Caco-2 (cell line): ENCODE data around the gene EPHA10. TPM values are rescaled to one million over a fixed set of nuclear protein-coding genes. Genes with fewer than 3 reads are reported as not detected.
"Not testable (repeated sequence)": the region's sequence is repeated elsewhere in the genome, so short reads cannot be mapped to it uniquely, and the experiment has no call there.

Source experiments
- BruUV-seq: library from RNA; stranded (reverse); fragments of 400-500 nt; replicated peaks from 2 replicates; lab custom pipeline; 2021; lab: Mats Ljungman, UMichigan
- CTCF ChIA-PET: fragments of 300-600 bp; sonication (Branson Sonifier 250); formaldehyde crosslinking; loops from one replicate; lab custom pipeline; 2022; ENCODE audit warnings: antibody characterized with exemption; lab: Charles Lee
- POLR2A ChIA-PET: fragments of 300-600 bp; sonication (Branson Sonifier 250); formaldehyde crosslinking; loops from one replicate; lab custom pipeline; 2022; ENCODE audit warnings: antibody characterized with exemption; lab: Charles Lee
- DNase-seq, 2 experiments: peaks; one replicate each; pipeline versions ENCODE4 v3.0.0 to v3.0.0-alpha.2; 2020 to 2022
- H3K27me3 ChIP-seq: replicated peaks from 2 replicates; pipeline ENCODE4 v1.6.0; 2011; ENCODE audit warnings: low read length; ENCODE audit not compliant: control insufficient read depth, insufficient read depth
- H3K36me3 ChIP-seq: 2 replicates; pipeline ENCODE4 v1.5.1; 2011; ENCODE audit warnings: low read length; ENCODE audit not compliant: control insufficient read depth, insufficient read depth
- H3K4me1 ChIP-seq: fragments of 250-450 bp; sonication (Bioruptor Pico); 2 replicates; pipeline ENCODE4 v1.5.1; 2020; ENCODE audit warnings: mild to moderate bottlenecking
- H3K4me3 ChIP-seq: 2 replicates; pipeline ENCODE4 v1.5.1; 2011; ENCODE audit warnings: low read depth, mild to moderate bottlenecking, control low read depth, low read length
- H3K9me3 ChIP-seq: fragments of 250-450 bp; sonication (Bioruptor Pico); 2 replicates; pipeline ENCODE4 v1.5.1; 2020; ENCODE audit warnings: mild to moderate bottlenecking, moderate library complexity
- H3K27ac Mint-ChIP-seq: one replicate; pipeline ENCODE4 v1.8.0; 2022; ENCODE audit warnings: mixed read lengths; ENCODE audit not compliant: unreplicated experiment
- H3K27me3 Mint-ChIP-seq: one replicate; pipeline ENCODE4 v1.8.0; 2022; ENCODE audit warnings: mixed read lengths; ENCODE audit not compliant: insufficient read depth, unreplicated experiment
- H3K36me3 Mint-ChIP-seq: one replicate; pipeline ENCODE4 v1.8.0; 2022; ENCODE audit warnings: mild to moderate bottlenecking, mixed read lengths; ENCODE audit not compliant: insufficient read depth, unreplicated experiment
- H3K4me1 Mint-ChIP-seq: one replicate; pipeline ENCODE4 v1.8.0; 2022; ENCODE audit warnings: low read depth, mixed read lengths; ENCODE audit not compliant: unreplicated experiment
- H3K4me3 Mint-ChIP-seq: one replicate; pipeline ENCODE4 v1.8.0; 2022; ENCODE audit warnings: mild to moderate bottlenecking, moderate library complexity, mixed read lengths; ENCODE audit not compliant: unreplicated experiment
- H3K9me3 Mint-ChIP-seq: one replicate; pipeline ENCODE4 v1.8.0; 2022; ENCODE audit warnings: mixed read lengths; ENCODE audit not compliant: unreplicated experiment
- CTCF ChIP-seq, 2 experiments: fragments of 200-600 bp in 1 of 2; IDR thresholded peaks; 1 replicate in 1 of 2; 2 replicates in 1 of 2; pipeline versions ENCODE4 v1.5.1 to v1.8.0; 2011 to 2022; ENCODE audit warnings: antibody characterized with exemption in 1 of 2, control low read depth in 1 of 2, inconsistent platforms in 1 of 2, low read depth in 1 of 2, low read length in 1 of 2, mild to moderate bottlenecking in 1 of 2, moderate library complexity in 1 of 2; ENCODE audit not compliant: insufficient read depth in 1 of 2, severe bottlenecking in 1 of 2, unreplicated experiment in 1 of 2
- intact Hi-C: fragments of 100-400 bp; cut with micrococcal nuclease; formaldehyde crosslinking; loops from one replicate; pipeline ENCODE4 v1.10.0; 2022; ENCODE audit not compliant: unreplicated experiment
- total RNA-seq: library from RNA; stranded (reverse); gene quantifications from 2 replicates; pipeline ENCODE4 v1.2.3, GENCODE V29; 2022

The EPHA10 gene
- total RNA-seq, 1 experiment from 2014 or later = 2.8 TPM

- Mint-ChIP-seq H3K36me3 (no peaks in the 10 kb centered on the region), H3K27me3 (peaks cover 5% of the 10 kb centered on the region), H3K4me3 (no peak overlapping the region), H3K9me3 (no peaks in the 10 kb centered on the region), H3K27ac (no peak overlapping the region), H3K4me1 (no peaks in the 10 kb centered on the region)
- intact Hi-C loops = no loop called here
- Histone ChIP-seq H3K27me3 (no peaks in the 10 kb centered on the region), H3K4me3 (no peak overlapping the region), H3K9me3 (no peaks in the 10 kb centered on the region), H3K36me3 (no peaks in the 10 kb centered on the region), H3K4me1 (no peaks in the 10 kb centered on the region)
- TF ChIP-seq CTCF (IDR thresholded peaks at IDR 0.05; ENCODE audit: insufficient read depth in 1 of 2, low read depth in 1 of 2, low read length in 1 of 2, severe bottlenecking in 1 of 2, unreplicated experiment in 1 of 2) = no peak
- DNase-seq = no peak
- CTCF ChIA-PET = no interaction called here
- POLR2A ChIA-PET = no interaction called here
- BruUV-seq = no TSS peak
These were observed 12.1 kb upstream of the EPHA10 start for GRCh38 chr1:37776946-37777516.

- H3K4me3 Mint-ChIP-seq, H3K27me3 Mint-ChIP-seq, H3K27me3 ChIP-seq, H3K36me3 ChIP-seq, intact Hi-C loops, H3K36me3 Mint-ChIP-seq, H3K27ac Mint-ChIP-seq, H3K9me3 Mint-ChIP-seq, POLR2A ChIA-PET, DNase-seq, H3K4me1 ChIP-seq, CTCF ChIA-PET, BruUV-seq, H3K9me3 ChIP-seq, H3K4me3 ChIP-seq, H3K4me1 Mint-ChIP-seq: not testable (repeated sequence)
These were observed 6.5 kb upstream of the EPHA10 start for GRCh38 chr1:37771440-37771839.

- Histone ChIP-seq H3K36me3 (no peaks in the 10 kb centered on the region), H3K27me3 (no peaks in the 10 kb centered on the region), H3K4me3 (no peak overlapping the region), H3K9me3 (no peaks in the 10 kb centered on the region), H3K4me1 (no peaks in the 10 kb centered on the region)
- ChIA-PET POLR2A (no interaction called here), CTCF (no interaction called here)
- peaks cover 16% of the 10 kb centered on the region for H3K27me3 Mint-ChIP-seq
- H3K4me1 Mint-ChIP-seq = no peaks in the 10 kb centered on the region
- no peaks in the 10 kb centered on the region for H3K9me3 Mint-ChIP-seq
- no peak for DNase-seq
- intact Hi-C loops = no loop called here
- no peak overlapping the region for H3K27ac Mint-ChIP-seq
- no peaks in the 10 kb centered on the region for H3K36me3 Mint-ChIP-seq
- no peak overlapping the region for H3K4me3 Mint-ChIP-seq
- TF ChIP-seq CTCF (IDR thresholded peaks at IDR 0.05; ENCODE audit: insufficient read depth in 1 of 2, low read depth in 1 of 2, low read length in 1 of 2, severe bottlenecking in 1 of 2, unreplicated experiment in 1 of 2) = no peak
- BruUV-seq = no TSS peak
These were observed 2.6 kb upstream of the EPHA10 start for GRCh38 chr1:37767488-37767887.
